Measurements from ENCODE around the gene ANO1.

GRCh38 chr11:70066628-70067027 lies 11.5 kb upstream of the ANO1 start:
- TF ChIP-seq, protein P1, sequence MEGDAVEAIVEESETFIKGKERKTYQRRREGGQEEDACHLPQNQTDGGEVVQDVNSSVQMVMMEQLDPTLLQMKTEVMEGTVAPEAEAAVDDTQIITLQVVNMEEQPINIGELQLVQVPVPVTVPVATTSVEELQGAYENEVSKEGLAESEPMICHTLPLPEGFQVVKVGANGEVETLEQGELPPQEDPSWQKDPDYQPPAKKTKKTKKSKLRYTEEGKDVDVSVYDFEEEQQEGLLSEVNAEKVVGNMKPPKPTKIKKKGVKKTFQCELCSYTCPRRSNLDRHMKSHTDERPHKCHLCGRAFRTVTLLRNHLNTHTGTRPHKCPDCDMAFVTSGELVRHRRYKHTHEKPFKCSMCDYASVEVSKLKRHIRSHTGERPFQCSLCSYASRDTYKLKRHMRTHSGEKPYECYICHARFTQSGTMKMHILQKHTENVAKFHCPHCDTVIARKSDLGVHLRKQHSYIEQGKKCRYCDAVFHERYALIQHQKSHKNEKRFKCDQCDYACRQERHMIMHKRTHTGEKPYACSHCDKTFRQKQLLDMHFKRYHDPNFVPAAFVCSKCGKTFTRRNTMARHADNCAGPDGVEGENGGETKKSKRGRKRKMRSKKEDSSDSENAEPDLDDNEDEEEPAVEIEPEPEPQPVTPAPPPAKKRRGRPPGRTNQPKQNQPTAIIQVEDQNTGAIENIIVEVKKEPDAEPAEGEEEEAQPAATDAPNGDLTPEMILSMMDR (IDR thresholded peaks at IDR 0.05; ENCODE audit: low read depth, low read length, missing input control), result no peak
- TF ChIP-seq GABPA (IDR thresholded peaks at IDR 0.05 in 1 of 2, conservative IDR thresholded peaks at IDR 0.05 in 1 of 2), result no peak
- no peak for TF ChIP-seq TAF1 (conservative IDR thresholded peaks at IDR 0.05)
- TF ChIP-seq, protein P2, sequence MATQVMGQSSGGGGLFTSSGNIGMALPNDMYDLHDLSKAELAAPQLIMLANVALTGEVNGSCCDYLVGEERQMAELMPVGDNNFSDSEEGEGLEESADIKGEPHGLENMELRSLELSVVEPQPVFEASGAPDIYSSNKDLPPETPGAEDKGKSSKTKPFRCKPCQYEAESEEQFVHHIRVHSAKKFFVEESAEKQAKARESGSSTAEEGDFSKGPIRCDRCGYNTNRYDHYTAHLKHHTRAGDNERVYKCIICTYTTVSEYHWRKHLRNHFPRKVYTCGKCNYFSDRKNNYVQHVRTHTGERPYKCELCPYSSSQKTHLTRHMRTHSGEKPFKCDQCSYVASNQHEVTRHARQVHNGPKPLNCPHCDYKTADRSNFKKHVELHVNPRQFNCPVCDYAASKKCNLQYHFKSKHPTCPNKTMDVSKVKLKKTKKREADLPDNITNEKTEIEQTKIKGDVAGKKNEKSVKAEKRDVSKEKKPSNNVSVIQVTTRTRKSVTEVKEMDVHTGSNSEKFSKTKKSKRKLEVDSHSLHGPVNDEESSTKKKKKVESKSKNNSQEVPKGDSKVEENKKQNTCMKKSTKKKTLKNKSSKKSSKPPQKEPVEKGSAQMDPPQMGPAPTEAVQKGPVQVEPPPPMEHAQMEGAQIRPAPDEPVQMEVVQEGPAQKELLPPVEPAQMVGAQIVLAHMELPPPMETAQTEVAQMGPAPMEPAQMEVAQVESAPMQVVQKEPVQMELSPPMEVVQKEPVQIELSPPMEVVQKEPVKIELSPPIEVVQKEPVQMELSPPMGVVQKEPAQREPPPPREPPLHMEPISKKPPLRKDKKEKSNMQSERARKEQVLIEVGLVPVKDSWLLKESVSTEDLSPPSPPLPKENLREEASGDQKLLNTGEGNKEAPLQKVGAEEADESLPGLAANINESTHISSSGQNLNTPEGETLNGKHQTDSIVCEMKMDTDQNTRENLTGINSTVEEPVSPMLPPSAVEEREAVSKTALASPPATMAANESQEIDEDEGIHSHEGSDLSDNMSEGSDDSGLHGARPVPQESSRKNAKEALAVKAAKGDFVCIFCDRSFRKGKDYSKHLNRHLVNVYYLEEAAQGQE (IDR thresholded peaks at IDR 0.05), result no peak
- TF ChIP-seq, protein P3, sequence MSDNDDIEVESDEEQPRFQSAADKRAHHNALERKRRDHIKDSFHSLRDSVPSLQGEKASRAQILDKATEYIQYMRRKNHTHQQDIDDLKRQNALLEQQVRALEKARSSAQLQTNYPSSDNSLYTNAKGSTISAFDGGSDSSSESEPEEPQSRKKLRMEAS (IDR thresholded peaks at IDR 0.05), result no peak
- TF ChIP-seq JUND (IDR thresholded peaks at IDR 0.05), result no peak
- no peak for TF ChIP-seq ATF3 (IDR thresholded peaks at IDR 0.05)

Measured in liver (tissue), 3 donors.